ENCODE data around the gene TPCN1.

DNA sequence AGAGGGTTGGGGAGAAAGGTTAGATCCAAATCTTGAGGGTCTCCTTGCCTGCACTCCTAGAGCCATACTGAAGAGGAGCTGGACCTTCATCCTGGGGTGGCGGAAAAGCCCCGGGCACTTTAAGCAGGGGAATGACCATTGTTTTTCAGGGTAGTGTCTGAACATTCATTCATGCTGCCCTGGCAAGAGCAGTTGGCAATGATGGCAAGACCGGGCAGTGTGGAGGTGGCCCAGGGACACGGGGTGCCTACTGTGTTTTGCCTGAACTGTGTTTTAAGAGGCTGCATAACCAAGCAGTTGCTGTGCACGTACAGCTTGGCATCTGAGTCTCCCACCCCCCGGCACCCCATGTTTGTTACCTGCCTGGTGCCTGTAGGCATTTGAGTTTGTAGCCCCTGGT, 14.7 kb downstream of the TPCN1 start:
- TF ChIP-seq SIN3A (IDR thresholded peaks at IDR 0.05; ENCODE audit: low read depth): no peak
- TF ChIP-seq, protein P1, sequence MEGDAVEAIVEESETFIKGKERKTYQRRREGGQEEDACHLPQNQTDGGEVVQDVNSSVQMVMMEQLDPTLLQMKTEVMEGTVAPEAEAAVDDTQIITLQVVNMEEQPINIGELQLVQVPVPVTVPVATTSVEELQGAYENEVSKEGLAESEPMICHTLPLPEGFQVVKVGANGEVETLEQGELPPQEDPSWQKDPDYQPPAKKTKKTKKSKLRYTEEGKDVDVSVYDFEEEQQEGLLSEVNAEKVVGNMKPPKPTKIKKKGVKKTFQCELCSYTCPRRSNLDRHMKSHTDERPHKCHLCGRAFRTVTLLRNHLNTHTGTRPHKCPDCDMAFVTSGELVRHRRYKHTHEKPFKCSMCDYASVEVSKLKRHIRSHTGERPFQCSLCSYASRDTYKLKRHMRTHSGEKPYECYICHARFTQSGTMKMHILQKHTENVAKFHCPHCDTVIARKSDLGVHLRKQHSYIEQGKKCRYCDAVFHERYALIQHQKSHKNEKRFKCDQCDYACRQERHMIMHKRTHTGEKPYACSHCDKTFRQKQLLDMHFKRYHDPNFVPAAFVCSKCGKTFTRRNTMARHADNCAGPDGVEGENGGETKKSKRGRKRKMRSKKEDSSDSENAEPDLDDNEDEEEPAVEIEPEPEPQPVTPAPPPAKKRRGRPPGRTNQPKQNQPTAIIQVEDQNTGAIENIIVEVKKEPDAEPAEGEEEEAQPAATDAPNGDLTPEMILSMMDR (IDR thresholded peaks at IDR 0.05 in 2 of 3, conservative IDR thresholded peaks at IDR 0.05 in 1 of 3; ENCODE audit: borderline replicate concordance in 1 of 3, insufficient read depth in 1 of 3, low read depth in 2 of 3, low read length in 2 of 3): no peak

Data from HCT116 (cell line).